Measurements from ENCODE around the gene DVL3.

GRCh38 chr3:184155644-184156521, 706 bp downstream of the DVL3 start:
- TF ChIP-seq EZH2 (IDR thresholded peaks at IDR 0.05; ENCODE audit: borderline replicate concordance, low read depth, low read length, severe bottlenecking) (no peak), CTCF (IDR thresholded peaks at IDR 0.05; ENCODE audit: borderline replicate concordance, extremely low read depth, low read length, poor library complexity, severe bottlenecking) (no peak)
